ENCODE results near the gene SH2D3C. TPM values are rescaled to one million over a fixed set of nuclear protein-coding genes. Genes with fewer than 3 reads are reported as not detected.

SH2D3C gene
- total and polyA plus RNA-seq, 9 of the 15 experiments (the other 6 are each of a cell fraction or from before 2014, with no cell fraction given): 0.03 to 1.2 (median 0.22) TPM; not detected in 1

DNA sequence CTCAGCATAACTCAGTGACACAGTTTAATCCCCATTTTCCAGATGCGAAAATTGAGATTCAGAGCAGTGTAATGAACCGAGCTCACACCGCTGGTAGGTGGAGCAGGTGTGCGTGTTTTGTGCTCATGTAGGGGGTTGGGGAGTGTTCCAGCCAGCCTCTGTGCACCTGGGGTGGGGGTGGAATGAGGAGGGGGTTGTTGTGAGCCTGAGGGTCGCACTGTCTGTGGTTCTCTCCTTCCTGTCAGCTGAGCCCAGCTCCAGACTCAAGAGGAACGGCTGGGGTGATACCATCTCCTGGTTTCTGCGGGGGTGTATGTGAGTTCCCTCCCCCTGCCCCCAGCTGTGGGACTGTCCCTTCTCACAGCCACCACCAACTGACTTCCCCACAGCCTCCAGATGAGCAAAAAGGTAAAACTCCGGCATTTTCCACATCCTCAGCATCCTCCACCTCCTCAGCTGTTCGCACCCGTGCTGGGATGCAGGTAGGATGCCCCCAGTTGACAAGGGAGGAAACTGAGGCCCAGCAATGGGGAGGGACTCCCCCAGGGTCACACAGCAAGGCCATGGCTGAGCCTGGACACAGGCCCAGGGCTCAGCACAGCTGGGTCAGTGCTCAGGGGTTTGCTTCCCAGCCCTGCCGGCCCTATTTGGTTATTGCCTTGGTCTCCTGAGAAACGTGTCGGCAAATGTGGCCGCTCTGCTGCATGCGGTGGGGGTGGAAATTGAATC is 2.1 kb downstream of the SH2D3C start (continued):
- TF ChIP-seq, protein P1, sequence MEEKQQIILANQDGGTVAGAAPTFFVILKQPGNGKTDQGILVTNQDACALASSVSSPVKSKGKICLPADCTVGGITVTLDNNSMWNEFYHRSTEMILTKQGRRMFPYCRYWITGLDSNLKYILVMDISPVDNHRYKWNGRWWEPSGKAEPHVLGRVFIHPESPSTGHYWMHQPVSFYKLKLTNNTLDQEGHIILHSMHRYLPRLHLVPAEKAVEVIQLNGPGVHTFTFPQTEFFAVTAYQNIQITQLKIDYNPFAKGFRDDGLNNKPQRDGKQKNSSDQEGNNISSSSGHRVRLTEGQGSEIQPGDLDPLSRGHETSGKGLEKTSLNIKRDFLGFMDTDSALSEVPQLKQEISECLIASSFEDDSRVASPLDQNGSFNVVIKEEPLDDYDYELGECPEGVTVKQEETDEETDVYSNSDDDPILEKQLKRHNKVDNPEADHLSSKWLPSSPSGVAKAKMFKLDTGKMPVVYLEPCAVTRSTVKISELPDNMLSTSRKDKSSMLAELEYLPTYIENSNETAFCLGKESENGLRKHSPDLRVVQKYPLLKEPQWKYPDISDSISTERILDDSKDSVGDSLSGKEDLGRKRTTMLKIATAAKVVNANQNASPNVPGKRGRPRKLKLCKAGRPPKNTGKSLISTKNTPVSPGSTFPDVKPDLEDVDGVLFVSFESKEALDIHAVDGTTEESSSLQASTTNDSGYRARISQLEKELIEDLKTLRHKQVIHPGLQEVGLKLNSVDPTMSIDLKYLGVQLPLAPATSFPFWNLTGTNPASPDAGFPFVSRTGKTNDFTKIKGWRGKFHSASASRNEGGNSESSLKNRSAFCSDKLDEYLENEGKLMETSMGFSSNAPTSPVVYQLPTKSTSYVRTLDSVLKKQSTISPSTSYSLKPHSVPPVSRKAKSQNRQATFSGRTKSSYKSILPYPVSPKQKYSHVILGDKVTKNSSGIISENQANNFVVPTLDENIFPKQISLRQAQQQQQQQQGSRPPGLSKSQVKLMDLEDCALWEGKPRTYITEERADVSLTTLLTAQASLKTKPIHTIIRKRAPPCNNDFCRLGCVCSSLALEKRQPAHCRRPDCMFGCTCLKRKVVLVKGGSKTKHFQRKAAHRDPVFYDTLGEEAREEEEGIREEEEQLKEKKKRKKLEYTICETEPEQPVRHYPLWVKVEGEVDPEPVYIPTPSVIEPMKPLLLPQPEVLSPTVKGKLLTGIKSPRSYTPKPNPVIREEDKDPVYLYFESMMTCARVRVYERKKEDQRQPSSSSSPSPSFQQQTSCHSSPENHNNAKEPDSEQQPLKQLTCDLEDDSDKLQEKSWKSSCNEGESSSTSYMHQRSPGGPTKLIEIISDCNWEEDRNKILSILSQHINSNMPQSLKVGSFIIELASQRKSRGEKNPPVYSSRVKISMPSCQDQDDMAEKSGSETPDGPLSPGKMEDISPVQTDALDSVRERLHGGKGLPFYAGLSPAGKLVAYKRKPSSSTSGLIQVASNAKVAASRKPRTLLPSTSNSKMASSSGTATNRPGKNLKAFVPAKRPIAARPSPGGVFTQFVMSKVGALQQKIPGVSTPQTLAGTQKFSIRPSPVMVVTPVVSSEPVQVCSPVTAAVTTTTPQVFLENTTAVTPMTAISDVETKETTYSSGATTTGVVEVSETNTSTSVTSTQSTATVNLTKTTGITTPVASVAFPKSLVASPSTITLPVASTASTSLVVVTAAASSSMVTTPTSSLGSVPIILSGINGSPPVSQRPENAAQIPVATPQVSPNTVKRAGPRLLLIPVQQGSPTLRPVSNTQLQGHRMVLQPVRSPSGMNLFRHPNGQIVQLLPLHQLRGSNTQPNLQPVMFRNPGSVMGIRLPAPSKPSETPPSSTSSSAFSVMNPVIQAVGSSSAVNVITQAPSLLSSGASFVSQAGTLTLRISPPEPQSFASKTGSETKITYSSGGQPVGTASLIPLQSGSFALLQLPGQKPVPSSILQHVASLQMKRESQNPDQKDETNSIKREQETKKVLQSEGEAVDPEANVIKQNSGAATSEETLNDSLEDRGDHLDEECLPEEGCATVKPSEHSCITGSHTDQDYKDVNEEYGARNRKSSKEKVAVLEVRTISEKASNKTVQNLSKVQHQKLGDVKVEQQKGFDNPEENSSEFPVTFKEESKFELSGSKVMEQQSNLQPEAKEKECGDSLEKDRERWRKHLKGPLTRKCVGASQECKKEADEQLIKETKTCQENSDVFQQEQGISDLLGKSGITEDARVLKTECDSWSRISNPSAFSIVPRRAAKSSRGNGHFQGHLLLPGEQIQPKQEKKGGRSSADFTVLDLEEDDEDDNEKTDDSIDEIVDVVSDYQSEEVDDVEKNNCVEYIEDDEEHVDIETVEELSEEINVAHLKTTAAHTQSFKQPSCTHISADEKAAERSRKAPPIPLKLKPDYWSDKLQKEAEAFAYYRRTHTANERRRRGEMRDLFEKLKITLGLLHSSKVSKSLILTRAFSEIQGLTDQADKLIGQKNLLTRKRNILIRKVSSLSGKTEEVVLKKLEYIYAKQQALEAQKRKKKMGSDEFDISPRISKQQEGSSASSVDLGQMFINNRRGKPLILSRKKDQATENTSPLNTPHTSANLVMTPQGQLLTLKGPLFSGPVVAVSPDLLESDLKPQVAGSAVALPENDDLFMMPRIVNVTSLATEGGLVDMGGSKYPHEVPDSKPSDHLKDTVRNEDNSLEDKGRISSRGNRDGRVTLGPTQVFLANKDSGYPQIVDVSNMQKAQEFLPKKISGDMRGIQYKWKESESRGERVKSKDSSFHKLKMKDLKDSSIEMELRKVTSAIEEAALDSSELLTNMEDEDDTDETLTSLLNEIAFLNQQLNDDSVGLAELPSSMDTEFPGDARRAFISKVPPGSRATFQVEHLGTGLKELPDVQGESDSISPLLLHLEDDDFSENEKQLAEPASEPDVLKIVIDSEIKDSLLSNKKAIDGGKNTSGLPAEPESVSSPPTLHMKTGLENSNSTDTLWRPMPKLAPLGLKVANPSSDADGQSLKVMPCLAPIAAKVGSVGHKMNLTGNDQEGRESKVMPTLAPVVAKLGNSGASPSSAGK (IDR thresholded peaks at IDR 0.05): no peak
- TF ChIP-seq TAF15 (IDR thresholded peaks at IDR 0.05; ENCODE audit: low read depth, low read length) (no peak), DDX20 (tag; IDR thresholded peaks at IDR 0.05; ENCODE audit: low read depth) (no peak), CHD4 (IDR thresholded peaks at IDR 0.05; ENCODE audit: insufficient read depth, insufficient replicate concordance, low read depth, low read length, poor library complexity, severe bottlenecking) (peak; percentile 78), SMC3 (conservative IDR thresholded peaks at IDR 0.05; ENCODE audit: insufficient read depth, low read depth, low read length) (no peak)

All from K562 (cell line).